HepG2 (cell line): ENCODE data around the gene CCDC61. TPM values are rescaled to one million over a fixed set of nuclear protein-coding genes. Genes with fewer than 3 reads are reported as not detected.

Experiments used
- ETV6 ChIP-seq: sonication (generic); formaldehyde crosslinking; conservative IDR thresholded peaks from 2 replicates; pipeline ENCODE4 v1.4.0; 2020; ENCODE audit warnings: missing genetic modification reagents
- NFKB2 ChIP-seq: sonication (generic); formaldehyde crosslinking; IDR thresholded peaks from 2 replicates; pipeline ENCODE4 v1.4.0; 2020; ENCODE audit warnings: missing genetic modification reagents, borderline replicate concordance
- REL ChIP-seq: sonication (generic); formaldehyde crosslinking; conservative IDR thresholded peaks from 2 replicates; pipeline ENCODE4 v1.8.0; 2022; ENCODE audit warnings: mild to moderate bottlenecking, missing genetic modification reagents, moderate library complexity
- SAP130 ChIP-seq: IDR thresholded peaks from 2 replicates; pipeline ENCODE4 v1.6.1; 2016; ENCODE audit warnings: low read depth
- SMARCC2 ChIP-seq: fragments of 450-650 bp; IDR thresholded peaks from 2 replicates; pipeline ENCODE4 v1.6.1; 2017; ENCODE audit warnings: antibody characterized with exemption, mild to moderate bottlenecking
- SP4 ChIP-seq: sonication (generic); formaldehyde crosslinking; IDR thresholded peaks from 2 replicates; pipeline ENCODE4 v1.8.1; 2023; ENCODE audit warnings: mild to moderate bottlenecking, missing genetic modification reagents
- THAP11 ChIP-seq: IDR thresholded peaks from 2 replicates; pipeline ENCODE4 v1.6.1; 2016; ENCODE audit warnings: missing biosample characterization, missing genetic modification reagents
- XRCC5 ChIP-seq: fragments of 200-400 bp; formaldehyde crosslinking; optimal IDR thresholded peaks from 2 replicates; pipeline ENCODE3; 2017; ENCODE audit warnings: mild to moderate bottlenecking, low read length
- ZBTB38 ChIP-seq: sonication (generic); formaldehyde crosslinking; IDR thresholded peaks from 2 replicates; pipeline ENCODE4 v1.5.1; 2020; ENCODE audit warnings: mild to moderate bottlenecking, missing genetic modification reagents
- ZFP41 ChIP-seq: sonication (generic); formaldehyde crosslinking; IDR thresholded peaks from 2 replicates; pipeline ENCODE4 v1.4.0; 2020; ENCODE audit warnings: mild to moderate bottlenecking, missing genetic modification reagents, borderline replicate concordance
- ZMAT3 ChIP-seq: sonication (generic); formaldehyde crosslinking; conservative IDR thresholded peaks from 2 replicates; pipeline ENCODE4 v1.7.0; 2021; ENCODE audit warnings: missing genetic modification reagents
- ZNF331 ChIP-seq: sonication (generic); formaldehyde crosslinking; IDR thresholded peaks from 2 replicates; pipeline ENCODE4 v1.4.0; 2020; ENCODE audit warnings: missing genetic modification reagents
- ZNF335 ChIP-seq: sonication (generic); formaldehyde crosslinking; IDR thresholded peaks from 2 replicates; pipeline ENCODE4 v1.4.0; 2020; ENCODE audit warnings: missing genetic modification reagents
- ZNF430 ChIP-seq: sonication (generic); formaldehyde crosslinking; IDR thresholded peaks from 2 replicates; pipeline ENCODE4 v1.9.0; 2021; ENCODE audit warnings: mild to moderate bottlenecking, missing genetic modification reagents
- ZNF431 ChIP-seq: sonication (generic); formaldehyde crosslinking; IDR thresholded peaks from 2 replicates; pipeline ENCODE4 v1.9.0; 2022; ENCODE audit warnings: missing genetic modification reagents, low read depth, mild to moderate bottlenecking, borderline replicate concordance
- ZNF883 ChIP-seq: sonication (generic); formaldehyde crosslinking; IDR thresholded peaks from 2 replicates; pipeline ENCODE4 v1.5.1; 2020; ENCODE audit warnings: mild to moderate bottlenecking, missing genetic modification reagents; ENCODE audit errors: not compliant biosample characterization
- ZSCAN20 ChIP-seq: sonication (generic); formaldehyde crosslinking; IDR thresholded peaks from 2 replicates; pipeline ENCODE4 v1.4.0; 2020; ENCODE audit warnings: missing genetic modification reagents, mild to moderate bottlenecking, borderline replicate concordance
- polyA plus RNA-seq, 8 experiments: library from polyadenylated mRNA; depleted of rRNA in 3 of 8; stranded (reverse) in 7 of 8; unstranded in 1 of 8; fragments of >200 nt; fragmentation: Illumina TruSeq in 4 of 8; extraction: Trizol in 4 of 8; gene quantifications; 2 replicates each; pipeline versions ENCODE4 v1.2.1 to v1.2.3, GENCODE V29; 2011 to 2016; ENCODE audit warnings: low read depth in 4 of 8, missing spikeins in 1 of 8, mixed read lengths in 1 of 8; ENCODE audit not compliant: insufficient read depth in 1 of 8
- total RNA-seq, 5 experiments: library from RNA; depleted of rRNA; stranded (reverse); fragments of >200 nt; fragmentation: Illumina TruSeq; extraction: Trizol; gene quantifications; 2 replicates each; pipeline ENCODE4 v1.2.3, GENCODE V29; 2016; ENCODE audit warnings: low read depth in 1 of 5
- TF ChIP-seq, protein P1 (sequence below): sonication (generic); formaldehyde crosslinking; IDR thresholded peaks from 2 replicates; pipeline ENCODE4 v1.8.0; 2022; ENCODE audit warnings: mild to moderate bottlenecking, missing genetic modification reagents, moderate library complexity
- TF ChIP-seq, protein P2 (sequence below): sonication (generic); formaldehyde crosslinking; IDR thresholded peaks from 2 replicates; pipeline ENCODE4 v1.5.1; 2020; ENCODE audit warnings: missing genetic modification reagents, mild to moderate bottlenecking, borderline replicate concordance
- TF ChIP-seq, protein P3 (sequence below): IDR thresholded peaks from 2 replicates; pipeline ENCODE4 v1.6.1; 2016; ENCODE audit warnings: missing compliant biosample characterization, missing genetic modification reagents, borderline replicate concordance
- TF ChIP-seq, protein P4 (sequence below): sonication (generic); formaldehyde crosslinking; conservative IDR thresholded peaks from 2 replicates; pipeline ENCODE4 v1.4.0; 2020; ENCODE audit warnings: missing genetic modification reagents
- TF ChIP-seq, protein P5 (sequence below), 2 experiments: sonication (generic) in 1 of 2; formaldehyde crosslinking in 1 of 2; IDR thresholded peaks; 2 replicates each; pipeline versions ENCODE4 v1.4.0 to v1.6.1; 2018 to 2020; ENCODE audit warnings: missing genetic modification reagents in 2 of 2, borderline replicate concordance in 1 of 2, low read depth in 1 of 2, mild to moderate bottlenecking in 1 of 2, missing biosample characterization in 1 of 2

Gene CCDC61
- total and polyA plus RNA-seq, 2 of the 13 experiments (the other 11 are each of a cell fraction or from before 2014, with no cell fraction given), result 4.2 to 4.9 TPM

DNA sequence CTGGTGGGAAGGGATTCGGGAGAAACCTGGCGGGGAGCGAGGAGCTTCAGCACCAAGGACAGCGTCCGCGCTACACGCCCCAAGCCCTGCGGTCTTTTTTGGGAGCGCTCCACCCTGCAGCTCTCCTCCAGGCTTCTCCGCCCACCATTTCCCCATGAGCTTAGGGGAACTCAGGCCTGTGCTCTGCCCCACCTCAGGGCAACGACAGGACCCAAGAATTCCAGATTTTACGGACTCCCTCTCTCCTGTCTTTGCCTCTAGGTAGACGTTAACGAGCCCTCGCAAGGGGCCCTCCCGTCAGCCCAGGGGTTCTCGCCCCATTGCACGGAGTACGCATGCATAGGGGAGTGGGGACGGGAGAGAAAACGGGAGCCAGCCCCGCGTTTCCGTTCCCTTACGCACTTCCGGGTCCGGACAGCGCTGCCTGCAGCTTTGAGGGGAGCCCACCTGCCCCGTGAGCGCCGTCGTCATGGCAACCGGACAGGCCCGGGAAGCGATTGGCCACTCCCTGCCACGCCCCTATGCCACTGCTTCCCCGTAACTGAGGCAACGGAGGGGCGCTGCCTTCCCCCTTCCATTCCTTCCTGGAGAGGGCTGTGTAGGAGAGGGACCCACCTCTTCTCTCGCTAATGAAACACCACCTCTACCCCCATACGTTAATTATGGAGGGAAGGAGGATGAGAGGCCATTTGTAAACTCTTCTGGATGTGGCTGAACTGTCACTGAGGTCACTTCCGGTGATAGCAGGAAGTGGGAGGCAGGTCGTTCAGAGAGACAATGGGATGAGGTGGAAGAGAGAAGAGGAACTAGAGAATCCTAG is 42.4 kb upstream of the CCDC61 start (continued):
- TF ChIP-seq ZFP41 (no peak), SP4 (CRISPR knock-in tag) (no peak), NFKB2 (CRISPR knock-in tag) (peak; percentile 87; the same call in 1 of the 2 replicates), SAP130 (peak; percentile 22; the same call in 1 of the 2 replicates), REL (no peak), ZSCAN20 (CRISPR knock-in tag) (no peak), SMARCC2 (no peak), THAP11 (CRISPR knock-in tag) (0 out of 2 replicates have a peak, but pooled peaks have one; percentile 31), XRCC5 (peak; percentile 30), ETV6 (CRISPR knock-in tag) (peak; percentile 64; the same call in 1 of the 2 replicates), ZNF335 (CRISPR knock-in tag) (0 out of 2 replicates have a peak, but pooled peaks have one; percentile 64), ZNF331 (CRISPR knock-in tag) (peak; percentile 68), ZNF430 (CRISPR knock-in tag) (peak; percentile 41; the same call in 1 of the 2 replicates), ZNF431 (CRISPR knock-in tag) (no peak), ZMAT3 (peak; percentile 83), ZBTB38 (peak; percentile 48; the same call in 1 of the 2 replicates), ZNF883 (CRISPR knock-in tag) (peak; percentile 40)
- TF ChIP-seq, protein P1, sequence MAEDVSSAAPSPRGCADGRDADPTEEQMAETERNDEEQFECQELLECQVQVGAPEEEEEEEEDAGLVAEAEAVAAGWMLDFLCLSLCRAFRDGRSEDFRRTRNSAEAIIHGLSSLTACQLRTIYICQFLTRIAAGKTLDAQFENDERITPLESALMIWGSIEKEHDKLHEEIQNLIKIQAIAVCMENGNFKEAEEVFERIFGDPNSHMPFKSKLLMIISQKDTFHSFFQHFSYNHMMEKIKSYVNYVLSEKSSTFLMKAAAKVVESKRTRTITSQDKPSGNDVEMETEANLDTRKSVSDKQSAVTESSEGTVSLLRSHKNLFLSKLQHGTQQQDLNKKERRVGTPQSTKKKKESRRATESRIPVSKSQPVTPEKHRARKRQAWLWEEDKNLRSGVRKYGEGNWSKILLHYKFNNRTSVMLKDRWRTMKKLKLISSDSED, result no peak
- TF ChIP-seq, protein P2, sequence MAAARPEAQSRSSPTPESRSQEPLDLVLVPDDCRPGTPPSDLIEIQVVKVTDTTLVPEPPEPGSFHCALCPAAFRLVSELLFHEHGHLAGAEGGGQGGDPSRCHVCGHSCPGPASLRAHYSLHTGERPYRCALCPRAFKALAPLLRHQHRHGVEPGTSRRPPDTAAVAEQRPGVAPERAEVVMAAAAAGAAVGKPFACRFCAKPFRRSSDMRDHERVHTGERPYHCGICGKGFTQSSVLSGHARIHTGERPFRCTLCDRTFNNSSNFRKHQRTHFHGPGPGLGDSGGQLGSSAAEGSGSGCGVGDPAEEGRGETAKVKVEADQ (CRISPR knock-in tag), result no peak
- TF ChIP-seq, protein P3, sequence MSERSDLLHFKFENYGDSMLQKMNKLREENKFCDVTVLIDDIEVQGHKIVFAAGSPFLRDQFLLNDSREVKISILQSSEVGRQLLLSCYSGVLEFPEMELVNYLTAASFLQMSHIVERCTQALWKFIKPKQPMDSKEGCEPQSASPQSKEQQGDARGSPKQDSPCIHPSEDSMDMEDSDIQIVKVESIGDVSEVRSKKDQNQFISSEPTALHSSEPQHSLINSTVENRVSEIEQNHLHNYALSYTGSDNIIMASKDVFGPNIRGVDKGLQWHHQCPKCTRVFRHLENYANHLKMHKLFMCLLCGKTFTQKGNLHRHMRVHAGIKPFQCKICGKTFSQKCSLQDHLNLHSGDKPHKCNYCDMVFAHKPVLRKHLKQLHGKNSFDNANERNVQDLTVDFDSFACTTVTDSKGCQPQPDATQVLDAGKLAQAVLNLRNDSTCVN (CRISPR knock-in tag), result 0 out of 2 replicates have a peak, but pooled peaks have one; percentile 56
- TF ChIP-seq, protein P4, sequence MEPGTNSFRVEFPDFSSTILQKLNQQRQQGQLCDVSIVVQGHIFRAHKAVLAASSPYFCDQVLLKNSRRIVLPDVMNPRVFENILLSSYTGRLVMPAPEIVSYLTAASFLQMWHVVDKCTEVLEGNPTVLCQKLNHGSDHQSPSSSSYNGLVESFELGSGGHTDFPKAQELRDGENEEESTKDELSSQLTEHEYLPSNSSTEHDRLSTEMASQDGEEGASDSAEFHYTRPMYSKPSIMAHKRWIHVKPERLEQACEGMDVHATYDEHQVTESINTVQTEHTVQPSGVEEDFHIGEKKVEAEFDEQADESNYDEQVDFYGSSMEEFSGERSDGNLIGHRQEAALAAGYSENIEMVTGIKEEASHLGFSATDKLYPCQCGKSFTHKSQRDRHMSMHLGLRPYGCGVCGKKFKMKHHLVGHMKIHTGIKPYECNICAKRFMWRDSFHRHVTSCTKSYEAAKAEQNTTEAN (CRISPR knock-in tag), result 0 out of 2 replicates have a peak, but pooled peaks have one; percentile 37
- TF ChIP-seq, protein P5, sequence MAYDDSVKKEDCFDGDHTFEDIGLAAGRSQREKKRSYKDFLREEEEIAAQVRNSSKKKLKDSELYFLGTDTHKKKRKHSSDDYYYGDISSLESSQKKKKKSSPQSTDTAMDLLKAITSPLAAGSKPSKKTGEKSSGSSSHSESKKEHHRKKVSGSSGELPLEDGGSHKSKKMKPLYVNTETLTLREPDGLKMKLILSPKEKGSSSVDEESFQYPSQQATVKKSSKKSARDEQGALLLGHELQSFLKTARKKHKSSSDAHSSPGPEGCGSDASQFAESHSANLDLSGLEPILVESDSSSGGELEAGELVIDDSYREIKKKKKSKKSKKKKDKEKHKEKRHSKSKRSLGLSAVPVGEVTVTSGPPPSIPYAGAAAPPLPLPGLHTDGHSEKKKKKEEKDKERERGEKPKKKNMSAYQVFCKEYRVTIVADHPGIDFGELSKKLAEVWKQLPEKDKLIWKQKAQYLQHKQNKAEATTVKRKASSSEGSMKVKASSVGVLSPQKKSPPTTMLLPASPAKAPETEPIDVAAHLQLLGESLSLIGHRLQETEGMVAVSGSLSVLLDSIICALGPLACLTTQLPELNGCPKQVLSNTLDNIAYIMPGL (CRISPR knock-in tag; IDR thresholded peaks at IDR 0.05; ENCODE audit: borderline replicate concordance in 1 of 2, low read depth in 1 of 2), result 0 out of 4 replicates have a peak, but pooled peaks of 1 of the 2 experiments have one; percentile 37
